GM21423 (cell line): ENCODE results near the gene DDX55.
"Not testable (repeated sequence)": the region's sequence is repeated elsewhere in the genome, so short reads cannot be mapped to it uniquely, and the experiment has no call there.

Experiments used
- ATAC-seq: cut with Tn5 transposase; IDR thresholded peaks from one replicate; pipeline ENCODE4 v1.9.1; 2021; ENCODE audit warnings: mild to moderate bottlenecking, moderate library complexity; ENCODE audit not compliant: unreplicated experiment

The DDX55 gene, protein sequence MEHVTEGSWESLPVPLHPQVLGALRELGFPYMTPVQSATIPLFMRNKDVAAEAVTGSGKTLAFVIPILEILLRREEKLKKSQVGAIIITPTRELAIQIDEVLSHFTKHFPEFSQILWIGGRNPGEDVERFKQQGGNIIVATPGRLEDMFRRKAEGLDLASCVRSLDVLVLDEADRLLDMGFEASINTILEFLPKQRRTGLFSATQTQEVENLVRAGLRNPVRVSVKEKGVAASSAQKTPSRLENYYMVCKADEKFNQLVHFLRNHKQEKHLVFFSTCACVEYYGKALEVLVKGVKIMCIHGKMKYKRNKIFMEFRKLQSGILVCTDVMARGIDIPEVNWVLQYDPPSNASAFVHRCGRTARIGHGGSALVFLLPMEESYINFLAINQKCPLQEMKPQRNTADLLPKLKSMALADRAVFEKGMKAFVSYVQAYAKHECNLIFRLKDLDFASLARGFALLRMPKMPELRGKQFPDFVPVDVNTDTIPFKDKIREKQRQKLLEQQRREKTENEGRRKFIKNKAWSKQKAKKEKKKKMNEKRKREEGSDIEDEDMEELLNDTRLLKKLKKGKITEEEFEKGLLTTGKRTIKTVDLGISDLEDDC

GRCh38 chr12:123601602-123602489, at the start of gene DDX55:
TSS of gene DDX55 (plus strand) at chr12:123602099. CDS start at chr12:123602149, 50 bp downstream.
- ATAC-seq: peak; percentile 93

- not testable (repeated sequence) for ATAC-seq
These were observed 47.8 kb upstream of the DDX55 start for GRCh38 chr12:123554136-123554535.

DNA sequence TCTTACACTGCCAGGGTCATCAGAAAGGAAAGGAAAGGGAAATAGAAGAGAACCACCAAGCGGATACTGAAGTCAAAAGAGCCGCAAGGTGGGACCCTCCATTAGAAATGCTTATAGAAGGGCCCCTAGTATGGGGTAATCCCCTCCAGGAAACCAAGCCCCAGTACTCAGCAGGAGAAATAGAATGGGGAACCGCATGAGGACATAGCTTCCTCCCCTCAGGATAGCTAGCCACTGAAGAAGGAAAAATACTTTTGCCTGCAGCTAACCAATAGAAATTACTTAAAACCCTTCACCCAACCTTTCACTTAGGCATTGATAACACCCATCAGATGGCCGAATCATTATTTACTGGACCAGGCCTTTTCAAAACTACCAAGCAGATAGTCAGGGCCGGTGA, 47.1 kb upstream of the DDX55 start:
- ATAC-seq: not testable (repeated sequence)

DNA sequence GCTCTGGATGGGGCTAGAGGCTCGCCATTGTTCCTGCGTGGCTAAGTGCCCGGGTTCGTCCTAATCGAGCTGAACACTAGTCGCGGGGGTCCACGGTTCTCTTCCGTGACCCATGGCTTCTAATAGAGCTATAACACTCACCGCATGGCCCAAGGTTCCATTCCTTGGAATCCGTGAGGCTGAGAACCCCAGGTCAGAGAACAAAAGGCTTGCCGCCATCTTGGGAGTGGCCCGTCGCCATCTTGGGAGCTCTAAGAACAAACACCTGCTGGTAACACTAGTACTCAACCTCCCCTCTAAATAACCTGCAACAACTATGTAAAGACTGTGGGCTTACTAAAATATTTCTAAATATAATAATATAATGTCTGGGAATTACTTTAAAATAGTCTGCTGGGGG, 43.4 kb upstream of the DDX55 start:
- ATAC-seq: not testable (repeated sequence)

- ATAC-seq: no peak
These were observed 42.4 kb upstream of the DDX55 start for GRCh38 chr12:123559468-123559867.

- no peak for ATAC-seq
These were observed 30.5 kb upstream of the DDX55 start for GRCh38 chr12:123571343-123571813.

- ATAC-seq: no peak
These were observed 29.5 kb upstream of the DDX55 start for GRCh38 chr12:123572391-123572790.

DNA sequence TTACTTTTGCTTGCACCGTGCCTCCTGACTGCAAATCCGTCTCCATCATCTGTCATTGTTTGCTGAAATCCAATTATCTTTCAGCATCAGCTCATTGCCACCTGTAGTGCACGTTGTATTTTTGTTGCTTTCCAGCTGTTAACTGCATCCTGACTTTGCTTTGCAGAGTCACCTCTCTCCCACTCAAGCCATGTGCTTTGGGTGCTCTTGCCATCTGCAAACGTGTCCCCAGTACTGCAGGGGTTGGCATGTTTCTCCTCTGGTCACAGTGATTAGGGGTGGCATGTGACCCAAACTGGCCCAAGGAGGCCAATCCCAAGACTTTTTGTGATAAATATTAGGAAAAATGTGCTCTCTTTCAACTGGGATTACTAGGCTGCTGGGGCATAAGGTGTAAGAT, 28.0 kb upstream of the DDX55 start:
- no peak for ATAC-seq

- no peak for ATAC-seq
These were observed 25.3 kb upstream of the DDX55 start for GRCh38 chr12:123576611-123577010.

DNA sequence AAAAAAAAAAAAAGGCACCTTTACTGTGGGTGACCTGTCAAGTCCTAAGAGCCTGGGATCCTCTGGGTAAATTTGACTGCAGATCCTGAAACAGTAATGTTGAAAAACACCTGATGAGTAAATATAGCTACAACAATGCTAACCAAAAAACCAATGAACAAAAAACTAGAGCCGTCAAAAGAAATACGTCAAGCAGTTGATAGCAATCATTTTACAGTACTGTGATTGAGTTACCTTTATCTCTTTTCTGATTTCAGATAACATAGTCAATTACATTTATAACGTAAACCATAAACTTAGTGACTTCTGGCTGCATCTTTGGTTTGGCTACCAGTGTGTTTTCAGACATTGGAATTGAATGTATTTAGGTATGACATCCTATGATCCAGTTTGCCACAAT, 23.7 kb upstream of the DDX55 start:
- ATAC-seq: no peak

GRCh38 chr12:123578829-123579228, 23.1 kb upstream of the DDX55 start:
- ATAC-seq: not testable (repeated sequence)

DNA sequence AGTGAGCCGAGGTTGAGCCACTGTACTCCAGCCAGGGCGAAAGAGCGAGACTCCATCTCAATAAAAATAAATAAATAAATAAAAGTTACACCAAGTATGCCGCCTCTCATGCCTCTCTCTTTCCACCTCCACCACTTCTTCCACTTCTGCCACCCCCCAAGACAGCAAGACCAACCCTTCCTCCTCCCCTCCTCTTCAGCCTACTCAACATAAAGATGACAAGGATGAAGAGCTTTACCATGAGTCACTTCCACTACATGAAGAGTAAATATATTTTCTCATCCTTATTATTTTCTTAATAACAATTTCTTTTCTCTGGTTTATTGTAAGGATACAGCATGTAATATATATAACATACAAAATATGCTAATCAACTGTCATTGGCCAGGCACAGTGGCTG, 21.1 kb upstream of the DDX55 start:
- ATAC-seq: no peak

DNA sequence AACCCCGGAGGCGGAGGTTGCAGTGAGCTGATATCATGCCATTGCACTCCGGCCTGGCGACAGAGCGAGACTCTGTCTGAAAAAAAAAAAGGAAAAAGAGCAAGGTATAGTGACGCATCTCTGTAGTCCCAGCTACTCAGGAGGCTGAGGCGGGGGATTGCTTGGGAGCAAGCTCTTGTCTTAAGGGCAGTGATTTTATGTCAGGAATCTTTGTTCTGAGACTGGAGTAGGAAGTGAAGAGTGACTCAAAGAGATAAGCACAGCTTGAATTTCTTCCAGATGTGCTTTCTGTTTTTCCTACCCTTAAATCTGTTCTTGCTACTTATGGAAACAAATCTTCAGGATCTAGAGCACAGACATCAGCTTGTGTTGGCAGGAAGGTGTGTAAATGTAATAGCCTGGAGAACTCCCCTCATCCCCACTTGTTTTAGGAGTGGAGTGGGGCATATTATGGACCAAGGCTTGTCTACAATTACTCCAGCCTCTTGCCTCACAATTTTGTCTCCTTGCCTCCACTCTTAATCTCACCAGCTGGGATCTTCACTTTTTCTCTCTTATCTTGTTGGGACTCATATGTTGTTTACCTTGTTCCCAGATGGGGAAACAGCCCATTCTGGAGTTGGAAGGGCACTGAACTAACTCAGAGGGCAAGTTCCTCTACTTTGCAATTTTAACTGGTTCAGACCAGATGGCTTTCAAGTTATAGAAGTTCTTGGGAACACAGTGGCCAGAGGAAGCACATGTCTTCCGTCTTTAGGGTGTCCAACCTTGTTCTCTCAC, 10.0 kb upstream of the DDX55 start:
- no peak for ATAC-seq

DNA sequence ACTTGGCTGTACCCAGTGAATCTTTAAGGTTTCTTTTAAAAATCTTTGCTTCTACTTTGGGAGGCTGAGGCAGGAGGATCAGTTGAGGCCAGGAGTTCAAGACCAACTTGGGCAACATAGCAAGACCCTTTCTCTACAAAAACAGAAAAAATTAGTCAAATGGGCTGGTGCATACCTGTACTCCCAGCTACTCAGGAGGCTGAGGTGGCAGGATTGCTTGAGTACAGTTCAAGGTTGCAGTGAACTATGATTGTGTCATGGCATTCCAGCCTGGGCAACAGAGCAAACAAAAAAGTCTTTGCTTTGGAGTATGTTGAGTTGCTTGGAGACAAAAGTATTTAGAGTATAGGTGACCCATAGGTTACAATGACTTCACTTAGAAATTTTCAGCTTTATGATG, 6.2 kb upstream of the DDX55 start:
- ATAC-seq: no peak

- ATAC-seq: no peak
These were observed 4.8 kb upstream of the DDX55 start for GRCh38 chr12:123597100-123597499.

DNA sequence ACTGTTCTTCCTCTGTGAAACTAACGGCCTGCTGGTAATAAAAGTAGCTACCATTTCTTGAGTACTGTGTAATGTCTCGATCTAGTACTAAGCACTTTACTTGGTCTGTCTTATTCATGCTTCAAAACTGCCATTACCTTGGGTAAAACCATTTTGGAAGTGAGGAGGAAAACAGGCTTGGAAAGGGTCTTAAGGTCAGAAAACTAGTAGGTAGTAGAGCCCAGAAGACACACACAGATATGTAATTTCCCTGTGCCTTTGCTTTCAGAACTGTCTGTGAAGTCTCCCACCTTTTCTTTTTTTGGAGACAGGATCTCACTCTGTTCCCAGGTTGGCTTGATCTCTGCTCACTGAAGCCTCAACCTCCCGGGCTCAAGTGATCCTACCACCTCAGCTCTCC, 3.4 kb upstream of the DDX55 start:
- no peak for ATAC-seq

DNA sequence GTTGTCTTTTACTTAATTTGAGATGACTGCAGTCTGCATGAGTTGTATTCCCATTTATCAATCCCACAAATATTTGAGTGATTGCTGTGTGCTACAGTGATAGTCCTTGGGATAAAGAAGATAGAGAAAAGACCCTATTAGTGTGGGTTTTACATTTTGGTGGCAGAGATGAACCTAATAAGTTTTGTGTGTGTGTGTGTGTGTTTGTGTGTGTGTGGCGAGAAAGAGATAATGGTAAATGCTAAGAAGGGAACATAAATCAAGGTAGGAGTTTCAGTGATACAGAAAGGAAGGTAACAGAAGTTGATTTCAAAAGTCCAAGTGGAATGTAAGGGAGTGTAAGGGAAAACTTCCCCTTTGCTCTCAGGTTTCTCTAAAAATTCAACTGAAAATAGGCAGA, 2.6 kb upstream of the DDX55 start:
- ATAC-seq: no peak

GRCh38 chr12:123599721-123600120, 2.2 kb upstream of the DDX55 start:
- ATAC-seq: no peak

GRCh38 chr12:123602651-123603195, 824 bp downstream of the DDX55 start:
- no peak for ATAC-seq

- ATAC-seq: not testable (repeated sequence)
These were observed 1.6 kb downstream of the DDX55 start for GRCh38 chr12:123603495-123603894.
